WI38 (cell line): ENCODE measurements around the gene PERP.
"Not testable (repeated sequence)": the region's sequence is repeated elsewhere in the genome, so short reads cannot be mapped to it uniquely, and the experiment has no call there.

Experiments used
- H3K4me3 ChIP-seq: 2 replicates; pipeline ENCODE4 v1.5.1; 2011; ENCODE audit warnings: low read depth, mild to moderate bottlenecking, control low read depth, low read length
- CTCF ChIP-seq: IDR thresholded peaks from 2 replicates; pipeline ENCODE4 v1.5.1; 2012; ENCODE audit warnings: low read depth, mild to moderate bottlenecking, control low read depth, low read length

The PERP gene

GRCh38 chr6:138124096-138124495 lies 16.9 kb upstream of the PERP start:
- no peak for TF ChIP-seq CTCF
- H3K4me3 ChIP-seq = no peak overlapping the region

DNA sequence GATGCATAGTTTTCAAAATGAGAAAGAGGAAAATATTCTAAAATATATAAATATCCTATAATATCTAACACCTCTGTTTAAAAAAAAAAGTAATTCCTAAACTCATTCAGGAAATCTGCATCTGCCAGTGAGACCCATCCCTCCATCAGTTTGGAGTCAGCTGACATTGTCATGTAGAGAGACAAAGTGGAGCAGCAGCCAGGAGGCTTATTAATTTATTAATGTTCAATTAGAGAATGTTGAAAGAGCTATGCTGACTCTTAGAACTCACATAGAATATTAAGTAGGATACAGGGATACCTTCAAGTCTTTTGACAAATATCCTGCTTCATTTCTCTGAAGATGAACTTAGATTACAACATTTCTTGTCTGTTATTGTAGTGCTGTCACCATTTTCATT lies 12.8 kb upstream of the PERP start:
- H3K4me3 ChIP-seq = no peak overlapping the region

DNA sequence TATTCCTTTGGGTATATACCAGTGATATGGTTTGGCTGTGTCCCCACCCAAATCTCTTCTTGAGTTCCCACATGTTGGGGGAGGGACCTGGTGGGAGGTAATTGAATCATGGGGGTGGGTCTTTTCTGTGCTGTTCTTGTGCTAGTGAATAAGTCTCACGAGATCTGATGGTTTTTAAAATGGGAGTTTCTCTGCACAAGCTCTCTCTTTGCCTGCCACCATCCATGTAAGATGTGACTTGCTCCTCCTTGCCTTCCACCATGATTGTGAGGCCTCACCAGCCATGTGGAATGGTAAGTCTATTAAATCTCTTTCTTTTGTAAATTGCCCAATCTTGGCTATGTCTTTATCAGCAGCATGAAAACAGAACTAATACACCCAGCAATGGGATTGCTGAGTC lies 12.0 kb upstream of the PERP start:
- H3K4me3 ChIP-seq = not testable (repeated sequence)

More for the DNA sequence above, 12.8 kb upstream of the PERP start:
- TF ChIP-seq CTCF = no peak

- no peak for TF ChIP-seq CTCF
- H3K4me3 ChIP-seq = no peak overlapping the region
Observed at GRCh38 chr6:138117376-138117914, 10.2 kb upstream of the PERP start.

DNA sequence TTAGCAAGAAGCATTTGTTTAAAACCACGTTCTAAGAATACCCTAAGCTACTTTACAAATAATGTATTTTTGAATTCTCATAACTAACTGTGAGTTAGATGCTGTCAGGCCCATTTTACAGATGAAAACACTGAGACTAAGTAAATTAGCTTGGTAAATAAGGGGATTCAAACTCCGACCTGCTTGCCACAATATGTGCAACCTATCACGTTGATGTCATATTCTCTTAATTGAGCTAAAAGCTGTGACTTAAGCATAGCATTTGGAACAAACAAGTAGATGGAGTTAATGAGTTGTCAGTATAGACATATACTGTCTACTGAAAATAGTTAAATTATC lies 9.4 kb upstream of the PERP start:
- no peak for TF ChIP-seq CTCF
- H3K4me3 ChIP-seq = no peak overlapping the region

DNA sequence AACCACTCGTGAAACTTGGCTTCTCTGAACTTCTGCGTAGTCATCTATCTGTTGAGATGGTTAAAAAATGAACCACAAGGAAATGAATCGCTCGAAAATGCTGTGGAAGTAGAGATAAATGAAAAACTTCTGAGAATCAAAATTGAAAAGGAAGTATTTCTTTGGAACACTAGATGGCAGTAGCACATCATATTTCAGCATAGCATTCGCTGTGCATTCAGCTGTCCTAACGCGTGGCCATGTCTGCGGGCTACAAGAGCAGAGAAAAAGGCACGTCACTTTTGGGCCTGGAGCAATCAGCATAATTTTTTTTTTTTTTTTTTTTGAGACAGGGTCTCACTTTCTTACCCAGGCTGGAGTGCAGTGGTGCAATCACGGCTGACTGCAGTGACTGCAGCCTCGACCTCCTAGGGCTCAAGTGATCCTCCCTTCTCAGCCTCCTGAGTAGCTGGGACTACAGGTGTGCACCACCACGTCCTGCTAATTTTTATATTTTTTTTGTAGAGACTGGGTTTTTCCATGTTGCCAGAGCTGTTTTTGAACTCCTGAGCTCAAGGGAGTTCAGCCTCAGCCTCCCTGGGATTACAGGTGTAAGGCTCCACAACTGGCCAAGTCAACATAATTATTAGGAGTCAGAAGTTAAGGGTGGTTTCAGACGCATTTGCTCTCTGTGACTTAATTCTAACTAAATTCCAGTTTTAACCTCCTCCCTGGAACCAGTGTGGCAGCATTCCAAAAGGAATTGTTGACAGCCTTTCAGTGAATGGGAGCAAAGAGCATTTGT lies 8.8 kb upstream of the PERP start:
- no peak; the same call in 1 of the 2 replicates for TF ChIP-seq CTCF
- H3K4me3 ChIP-seq = no peak overlapping the region

GRCh38 chr6:138115201-138115600 lies 8.0 kb upstream of the PERP start:
- TF ChIP-seq CTCF = no peak
- no peak overlapping the region for H3K4me3 ChIP-seq
